NCI-H2081 treated with DMSO at 0.1 percent for 48 hours (cell line): ENCODE measurements around the gene ZNF423.

Source experiments
- DNase-seq: peaks from one replicate; lab custom pipeline; 2025; lab: John Stamatoyannopoulos, UW

Gene ZNF423

GRCh38 chr16:49491106-49491670 lies 364.7 kb downstream of the ZNF423 start:
- no peak for DNase-seq

- no peak for DNase-seq
Measured at GRCh38 chr16:49490321-49490705, 365.6 kb downstream of the ZNF423 start.

GRCh38 chr16:49489686-49490320 lies 366.1 kb downstream of the ZNF423 start:
- DNase-seq = no peak

- DNase-seq = no peak
Measured at GRCh38 chr16:49488740-49489525, 367.0 kb downstream of the ZNF423 start.

- no peak for DNase-seq
Measured at GRCh38 chr16:49488336-49488735, 367.6 kb downstream of the ZNF423 start.

GRCh38 chr16:49487746-49488145 lies 368.2 kb downstream of the ZNF423 start:
- no peak for DNase-seq

GRCh38 chr16:49486400-49486799 lies 369.5 kb downstream of the ZNF423 start:
- no peak for DNase-seq

GRCh38 chr16:49485663-49486062 lies 370.2 kb downstream of the ZNF423 start:
- no peak for DNase-seq

GRCh38 chr16:49484936-49485335 lies 371.0 kb downstream of the ZNF423 start:
- no peak for DNase-seq

- no peak for DNase-seq
Measured at GRCh38 chr16:49484451-49484849, 371.5 kb downstream of the ZNF423 start.

GRCh38 chr16:49483651-49484450 lies 372.1 kb downstream of the ZNF423 start:
- DNase-seq = no peak

GRCh38 chr16:49483251-49483650 lies 372.7 kb downstream of the ZNF423 start:
- no peak for DNase-seq

GRCh38 chr16:49482690-49483089 lies 373.2 kb downstream of the ZNF423 start:
- DNase-seq = no peak

GRCh38 chr16:49478616-49479015 lies 377.3 kb downstream of the ZNF423 start:
- no peak for DNase-seq

- DNase-seq = no peak
Measured at GRCh38 chr16:49478107-49478506, 377.8 kb downstream of the ZNF423 start.

- DNase-seq = no peak
Measured at GRCh38 chr16:49477250-49477895, 378.5 kb downstream of the ZNF423 start.

- DNase-seq = no peak
Measured at GRCh38 chr16:49474741-49475140, 381.2 kb downstream of the ZNF423 start.

- no peak for DNase-seq
Measured at GRCh38 chr16:49473773-49474172, 382.1 kb downstream of the ZNF423 start.

GRCh38 chr16:49473131-49473530 lies 382.8 kb downstream of the ZNF423 start:
- DNase-seq = no peak

- no peak for DNase-seq
Measured at GRCh38 chr16:49472598-49472997, 383.3 kb downstream of the ZNF423 start.

- no peak for DNase-seq
Measured at GRCh38 chr16:49471038-49471727, 384.7 kb downstream of the ZNF423 start.
